Kidney (tissue), 14 donors: ENCODE results near the gene LRRC63. TPM values are rescaled to one million over a fixed set of nuclear protein-coding genes. Genes with fewer than 3 reads are reported as not detected.

ENCODE experiments used
- DNase-seq, 5 donors: peaks; one replicate each; pipeline ENCODE4 v3.0.0-alpha.2; 2013 to 2020
- FAIRE-seq: peaks from 2 replicates; lab custom pipeline; 2012; peaks lifted over from hg19 to GRCh38; lab: Jason Lieb, UNC
- H3K27ac ChIP-seq, 2 donors: one replicate each; pipeline ENCODE4 v1.7.0; 2013; ENCODE audit warnings: low read depth in 2 of 2, low read length in 2 of 2, inconsistent platforms in 1 of 2
- H3K27me3 ChIP-seq: one replicate; pipeline ENCODE4 v1.7.1; 2013; ENCODE audit warnings: low read length, inconsistent platforms; ENCODE audit not compliant: control insufficient read depth, insufficient read depth
- H3K36me3 ChIP-seq, 3 donors: one replicate each; pipeline versions ENCODE4 v1.7.0 to v1.7.1; 2013; ENCODE audit warnings: low read length in 3 of 3, control low read depth in 1 of 3, inconsistent platforms in 1 of 3; ENCODE audit not compliant: insufficient read depth in 3 of 3, control insufficient read depth in 2 of 3
- H3K4me1 ChIP-seq, 3 donors: one replicate each; pipeline versions ENCODE4 v1.7.0 to v1.7.1; 2013; ENCODE audit warnings: low read length in 3 of 3, inconsistent platforms in 1 of 3, low read depth in 1 of 3; ENCODE audit not compliant: control insufficient read depth in 2 of 3, insufficient read depth in 2 of 3
- H3K4me3 ChIP-seq, 3 donors: one replicate each; pipeline versions ENCODE4 v1.7.0 to v1.8.1; 2013; ENCODE audit warnings: low read length in 3 of 3, control low read depth in 1 of 3, inconsistent platforms in 1 of 3
- H3K9ac ChIP-seq, 3 donors: one replicate each; pipeline versions ENCODE4 v1.7.0 to v1.7.1; 2013; ENCODE audit warnings: low read length in 3 of 3, control low read depth in 1 of 3, inconsistent platforms in 1 of 3
- H3K9me3 ChIP-seq, 3 donors: one replicate each; pipeline versions ENCODE4 v1.7.0 to v1.7.1; 2013; ENCODE audit warnings: low read length in 3 of 3, control low read depth in 1 of 3, inconsistent platforms in 1 of 3; ENCODE audit not compliant: control insufficient read depth in 2 of 3, insufficient read depth in 1 of 3
- CTCF ChIP-seq: IDR thresholded peaks from 3 replicates; pipeline ENCODE4 v1.5.1; 2012; ENCODE audit warnings: mild to moderate bottlenecking, moderate library complexity, borderline replicate concordance; ENCODE audit not compliant: insufficient read depth; ENCODE audit errors: extremely low read depth
- intact Hi-C: fragments of 100-400 bp; cut with DNase I; formaldehyde crosslinking; loops from one replicate; pipeline ENCODE4 v1.11.1; 2022
- polyA plus RNA-seq: library from polyadenylated mRNA; stranded (reverse); fragments of 350-450 nt; fragmentation: Illumina TruSeq; extraction: RNeasy Lipid Tissue Mini Kit (QIAGEN cat#74804); gene quantifications from one replicate; pipeline ENCODE4 v1.2.3, GENCODE V29; 2014; ENCODE audit warnings: low read depth, low replicate concordance; ENCODE audit not compliant: insufficient read depth
- total RNA-seq: library from RNA; stranded (reverse); fragmentation: NEBNext Ultra II Directional; extraction: Animal tissue kit (Norgen Biotek cat#: 25700); gene quantifications from one replicate; pipeline ENCODE4 v1.2.1, GENCODE V29; 2021
- donor health status: control.
- donor health status: control.
- donor health status: control.
- donor health status: control.
- donor health status: control.
- donor health status: DM: yes; HTN: yes; CAD: no.
- donor health status: Normal renal cell carcinoma (clear cell type).

LRRC63 gene
- total and polyA plus RNA-seq, 2 donors from 2014 or later, result 0.17 to 0.31 TPM

GRCh38 chr13:46184277-46184699 is 27.4 kb upstream of the LRRC63 start:
- DNase-seq, result peak in 1 of 5 donors; percentile 13
- Histone ChIP-seq H3K27ac (no peak overlapping the region), H3K9ac (no peak overlapping the region), H3K36me3 (no peaks in the 10 kb centered on the region), H3K9me3 (no peaks in the 10 kb centered on the region), H3K4me3 (no peak overlapping the region), H3K27me3 (no peaks in the 10 kb centered on the region), H3K4me1 (no peaks in the 10 kb centered on the region)
- intact Hi-C loops, result no loop called here
- FAIRE-seq, result no peak
- no peak for TF ChIP-seq CTCF

- intact Hi-C loops, result no loop called here
- Histone ChIP-seq H3K27me3 (no peaks in the 10 kb centered on the region), H3K9me3 (no peaks in the 10 kb centered on the region), H3K4me1 (no peaks in the 10 kb centered on the region), H3K27ac (no peak overlapping the region), H3K9ac (no peak overlapping the region), H3K36me3 (no peaks in the 10 kb centered on the region), H3K4me3 (no peak overlapping the region)
- no peak for TF ChIP-seq CTCF
- no peak for DNase-seq
- no peak for FAIRE-seq
Observed at GRCh38 chr13:46185634-46186033, 26.1 kb upstream of the LRRC63 start.

GRCh38 chr13:46192412-46192811 is 19.3 kb upstream of the LRRC63 start:
- no peak for FAIRE-seq
- Histone ChIP-seq H3K9me3 (no peaks in the 10 kb centered on the region), H3K36me3 (no peaks in the 10 kb centered on the region), H3K27me3 (no peaks in the 10 kb centered on the region), H3K4me1 (no peaks in the 10 kb centered on the region), H3K4me3 (no peak overlapping the region), H3K27ac (no peak overlapping the region), H3K9ac (no peak overlapping the region)
- intact Hi-C loops, result no loop called here
- TF ChIP-seq CTCF, result no peak
- no peak for DNase-seq

GRCh38 chr13:46195016-46195415 is 16.7 kb upstream of the LRRC63 start:
- intact Hi-C loops, result no loop called here
- no peaks in the 10 kb centered on the region for H3K36me3 ChIP-seq
- FAIRE-seq, result no peak
- no peak for DNase-seq
- TF ChIP-seq CTCF, result no peak
- no peaks in the 10 kb centered on the region for H3K9me3 ChIP-seq
- H3K27ac ChIP-seq, result no peak overlapping the region
- H3K27me3 ChIP-seq, result no peaks in the 10 kb centered on the region
- no peak overlapping the region for H3K9ac ChIP-seq
- no peaks in the 10 kb centered on the region for H3K4me1 ChIP-seq
- H3K4me3 ChIP-seq, result no peak overlapping the region
